ENCODE measurements around the gene STK32A. TPM values are rescaled to one million over a fixed set of nuclear protein-coding genes. Genes with fewer than 3 reads are reported as not detected.

The STK32A gene
- total RNA-seq, 1 experiment from 2014 or later: 0.16 TPM

DNA sequence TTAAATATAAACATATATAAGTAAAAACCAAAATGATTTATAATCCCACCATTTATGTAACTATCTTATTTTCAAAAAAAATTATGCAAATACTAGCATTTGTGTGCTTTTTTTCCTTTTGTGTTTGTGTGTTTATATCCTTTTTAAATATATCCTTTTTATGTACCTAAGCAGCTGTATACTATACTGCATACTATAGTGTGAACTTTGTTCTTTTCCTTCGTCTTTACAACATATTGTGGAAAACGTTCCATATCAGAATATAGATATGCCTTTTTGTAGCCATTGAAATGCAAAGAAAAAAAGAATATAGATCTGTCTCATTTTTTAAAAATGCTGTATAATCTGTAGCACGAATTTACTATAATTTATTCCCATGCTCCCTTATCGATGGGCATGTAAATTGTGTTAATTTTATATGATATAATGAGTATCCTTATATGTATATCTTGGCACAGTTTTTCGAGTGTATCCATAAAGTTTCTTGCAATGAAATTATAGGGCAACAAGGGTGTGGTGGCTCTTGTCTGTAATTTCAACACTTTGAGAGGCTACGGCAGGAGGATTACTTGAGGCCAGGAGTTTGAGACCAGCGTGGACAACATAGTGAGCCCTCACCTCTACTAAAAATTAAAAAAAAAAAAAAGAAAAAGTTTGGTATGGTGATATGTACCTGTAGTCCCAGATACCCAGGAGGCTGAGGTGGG is 83.3 kb downstream of the STK32A start:
- CTCF ChIA-PET: no interaction called here
- Histone ChIP-seq H3K27me3 (replicated peaks; ENCODE audit: control insufficient read depth, insufficient read depth, low read length) (no peaks in the 10 kb centered on the region), H3K9me3 (no peaks in the 10 kb centered on the region), H3K4me3 (ENCODE audit: low read depth, low read length) (no peak overlapping the region), H3K4me1 (no peaks in the 10 kb centered on the region), H3K36me3 (ENCODE audit: control insufficient read depth, insufficient read depth, low read length) (no peaks in the 10 kb centered on the region)
- no peaks in the 10 kb centered on the region for H3K36me3 Mint-ChIP-seq (ENCODE audit: insufficient read depth, unreplicated experiment)
- POLR2A ChIA-PET: no interaction called here
- H3K9me3 Mint-ChIP-seq (ENCODE audit: unreplicated experiment): no peaks in the 10 kb centered on the region
- H3K27ac Mint-ChIP-seq (ENCODE audit: unreplicated experiment): no peak overlapping the region
- H3K4me1 Mint-ChIP-seq (ENCODE audit: low read depth, unreplicated experiment): no peaks in the 10 kb centered on the region
- peaks cover 13% of the 10 kb centered on the region for H3K27me3 Mint-ChIP-seq (ENCODE audit: insufficient read depth, unreplicated experiment)
- intact Hi-C loops (cut with micrococcal nuclease; ENCODE audit: unreplicated experiment): no loop called here
- TF ChIP-seq, protein P1, sequence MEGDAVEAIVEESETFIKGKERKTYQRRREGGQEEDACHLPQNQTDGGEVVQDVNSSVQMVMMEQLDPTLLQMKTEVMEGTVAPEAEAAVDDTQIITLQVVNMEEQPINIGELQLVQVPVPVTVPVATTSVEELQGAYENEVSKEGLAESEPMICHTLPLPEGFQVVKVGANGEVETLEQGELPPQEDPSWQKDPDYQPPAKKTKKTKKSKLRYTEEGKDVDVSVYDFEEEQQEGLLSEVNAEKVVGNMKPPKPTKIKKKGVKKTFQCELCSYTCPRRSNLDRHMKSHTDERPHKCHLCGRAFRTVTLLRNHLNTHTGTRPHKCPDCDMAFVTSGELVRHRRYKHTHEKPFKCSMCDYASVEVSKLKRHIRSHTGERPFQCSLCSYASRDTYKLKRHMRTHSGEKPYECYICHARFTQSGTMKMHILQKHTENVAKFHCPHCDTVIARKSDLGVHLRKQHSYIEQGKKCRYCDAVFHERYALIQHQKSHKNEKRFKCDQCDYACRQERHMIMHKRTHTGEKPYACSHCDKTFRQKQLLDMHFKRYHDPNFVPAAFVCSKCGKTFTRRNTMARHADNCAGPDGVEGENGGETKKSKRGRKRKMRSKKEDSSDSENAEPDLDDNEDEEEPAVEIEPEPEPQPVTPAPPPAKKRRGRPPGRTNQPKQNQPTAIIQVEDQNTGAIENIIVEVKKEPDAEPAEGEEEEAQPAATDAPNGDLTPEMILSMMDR (IDR thresholded peaks at IDR 0.05; ENCODE audit: insufficient read depth in 1 of 2, low read depth in 1 of 2, low read length in 1 of 2, severe bottlenecking in 1 of 2, unreplicated experiment in 1 of 2): no peak
- no peak for DNase-seq
- no peak overlapping the region for H3K4me3 Mint-ChIP-seq (ENCODE audit: unreplicated experiment)
- BruUV-seq (replicated peaks): no TSS peak

DNA sequence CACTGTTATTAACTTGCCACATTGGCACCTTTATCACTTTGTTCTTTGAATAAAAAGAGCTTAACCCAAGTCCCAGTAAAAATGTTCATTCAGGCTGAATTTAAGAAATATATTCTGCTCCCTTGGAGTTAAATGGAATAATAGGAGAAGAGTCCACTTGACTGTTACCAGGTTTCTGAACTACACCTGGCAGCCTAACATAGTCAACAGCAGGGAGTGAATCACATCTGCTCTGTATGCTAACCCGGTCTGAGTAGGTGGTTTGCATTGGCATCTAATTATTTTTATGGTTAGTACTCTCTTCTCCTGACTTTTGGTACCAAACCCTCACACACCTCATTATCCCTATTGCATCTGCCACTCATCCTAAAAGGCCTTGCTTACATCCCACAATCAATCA is 86.7 kb downstream of the STK32A start:
- H3K27me3 Mint-ChIP-seq (ENCODE audit: insufficient read depth, unreplicated experiment): peaks cover 19% of the 10 kb centered on the region
- H3K27me3 ChIP-seq (replicated peaks; ENCODE audit: control insufficient read depth, insufficient read depth, low read length): no peaks in the 10 kb centered on the region
- ChIA-PET POLR2A (no interaction called here), CTCF (no interaction called here)
- no peak overlapping the region for H3K27ac Mint-ChIP-seq (ENCODE audit: unreplicated experiment)
- TF ChIP-seq, protein P1 (IDR thresholded peaks at IDR 0.05; ENCODE audit: insufficient read depth in 1 of 2, low read depth in 1 of 2, low read length in 1 of 2, severe bottlenecking in 1 of 2, unreplicated experiment in 1 of 2): no peak
- DNase-seq: no peak
- no peak overlapping the region for H3K4me3 ChIP-seq (ENCODE audit: low read depth, low read length)
- H3K4me1 Mint-ChIP-seq (ENCODE audit: low read depth, unreplicated experiment): no peaks in the 10 kb centered on the region
- no peak overlapping the region for H3K4me3 Mint-ChIP-seq (ENCODE audit: unreplicated experiment)
- H3K4me1 ChIP-seq: no peaks in the 10 kb centered on the region
- no peaks in the 10 kb centered on the region for H3K36me3 Mint-ChIP-seq (ENCODE audit: insufficient read depth, unreplicated experiment)
- H3K9me3 ChIP-seq: no peaks in the 10 kb centered on the region
- no peaks in the 10 kb centered on the region for H3K36me3 ChIP-seq (ENCODE audit: control insufficient read depth, insufficient read depth, low read length)
- intact Hi-C loops (cut with micrococcal nuclease; ENCODE audit: unreplicated experiment): no loop called here
- H3K9me3 Mint-ChIP-seq (ENCODE audit: unreplicated experiment): no peaks in the 10 kb centered on the region
- BruUV-seq (replicated peaks): no TSS peak

DNA sequence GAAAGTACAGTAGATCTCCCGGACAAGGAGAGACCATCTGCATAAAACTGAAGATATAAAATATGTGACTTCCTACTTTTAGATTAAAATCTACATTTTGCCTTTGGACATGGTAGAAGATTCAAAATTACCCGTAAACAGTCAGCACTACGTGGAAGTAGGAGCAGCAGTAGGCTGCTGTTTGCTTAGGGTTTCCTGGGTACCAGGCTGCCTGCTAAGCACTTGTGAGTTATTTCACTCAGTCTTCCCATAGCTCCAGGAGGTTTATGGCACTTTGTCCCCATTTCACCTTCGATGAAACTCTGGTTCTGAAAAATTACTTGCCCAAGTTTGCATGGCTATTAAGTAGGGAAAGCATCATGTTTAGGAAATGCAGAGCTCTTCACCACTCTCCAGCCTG is 92.6 kb downstream of the STK32A start:
- Histone ChIP-seq H3K9me3 (no peaks in the 10 kb centered on the region), H3K27me3 (replicated peaks; ENCODE audit: control insufficient read depth, insufficient read depth, low read length) (no peaks in the 10 kb centered on the region), H3K36me3 (ENCODE audit: control insufficient read depth, insufficient read depth, low read length) (no peaks in the 10 kb centered on the region), H3K4me3 (ENCODE audit: low read depth, low read length) (no peak overlapping the region), H3K4me1 (no peaks in the 10 kb centered on the region)
- no peaks in the 10 kb centered on the region for H3K4me1 Mint-ChIP-seq (ENCODE audit: low read depth, unreplicated experiment)
- no peaks in the 10 kb centered on the region for H3K9me3 Mint-ChIP-seq (ENCODE audit: unreplicated experiment)
- no peaks in the 10 kb centered on the region for H3K36me3 Mint-ChIP-seq (ENCODE audit: insufficient read depth, unreplicated experiment)
- BruUV-seq (replicated peaks): no TSS peak
- TF ChIP-seq, protein P1 (IDR thresholded peaks at IDR 0.05; ENCODE audit: insufficient read depth in 1 of 2, low read depth in 1 of 2, low read length in 1 of 2, severe bottlenecking in 1 of 2, unreplicated experiment in 1 of 2): no peak
- H3K27me3 Mint-ChIP-seq (ENCODE audit: insufficient read depth, unreplicated experiment): peaks cover 19% of the 10 kb centered on the region
- no peak overlapping the region for H3K27ac Mint-ChIP-seq (ENCODE audit: unreplicated experiment)
- intact Hi-C loops (cut with micrococcal nuclease; ENCODE audit: unreplicated experiment): no loop called here
- no peak overlapping the region for H3K4me3 Mint-ChIP-seq (ENCODE audit: unreplicated experiment)
- CTCF ChIA-PET: no interaction called here
- POLR2A ChIA-PET: no interaction called here
- DNase-seq: no peak

Data from Caco-2 (cell line).